PC-9 (cell line): ENCODE measurements around the gene AVL9.

Experiments
- CTCF ChIP-seq: fragments of 200-600 bp; sonication (generic); conservative IDR thresholded peaks from 2 replicates; pipeline ENCODE4 v1.6.1; 2017; ENCODE audit warnings: mixed run types, antibody characterized with exemption, mild to moderate bottlenecking, moderate library complexity
- EZH2 ChIP-seq: fragments of 200-600 bp; sonication (generic); IDR thresholded peaks from 2 replicates; pipeline ENCODE4 v1.8.0; 2017; ENCODE audit warnings: antibody characterized with exemption, low read depth

GRCh38 chr7:32582036-32582435, 86.7 kb downstream of the AVL9 start:
- TF ChIP-seq EZH2 (no peak), CTCF (no peak)
